Measurements from ENCODE around the gene AVPR1A. TPM values are rescaled to one million over a fixed set of nuclear protein-coding genes. Genes with fewer than 3 reads are reported as not detected.
"Not testable (repeated sequence)": the region's sequence is repeated elsewhere in the genome, so short reads cannot be mapped to it uniquely, and the experiment has no call there.

The AVPR1A gene
- total RNA-seq (2014; rRNA removed; shearing (Covaris generic)) (not detected in 2 replicates), polyA plus RNA-seq (2016; fragmentation: Nextera tagmentation; extraction: Ambion mirVana) (not detected in 2 replicates)

DNA sequence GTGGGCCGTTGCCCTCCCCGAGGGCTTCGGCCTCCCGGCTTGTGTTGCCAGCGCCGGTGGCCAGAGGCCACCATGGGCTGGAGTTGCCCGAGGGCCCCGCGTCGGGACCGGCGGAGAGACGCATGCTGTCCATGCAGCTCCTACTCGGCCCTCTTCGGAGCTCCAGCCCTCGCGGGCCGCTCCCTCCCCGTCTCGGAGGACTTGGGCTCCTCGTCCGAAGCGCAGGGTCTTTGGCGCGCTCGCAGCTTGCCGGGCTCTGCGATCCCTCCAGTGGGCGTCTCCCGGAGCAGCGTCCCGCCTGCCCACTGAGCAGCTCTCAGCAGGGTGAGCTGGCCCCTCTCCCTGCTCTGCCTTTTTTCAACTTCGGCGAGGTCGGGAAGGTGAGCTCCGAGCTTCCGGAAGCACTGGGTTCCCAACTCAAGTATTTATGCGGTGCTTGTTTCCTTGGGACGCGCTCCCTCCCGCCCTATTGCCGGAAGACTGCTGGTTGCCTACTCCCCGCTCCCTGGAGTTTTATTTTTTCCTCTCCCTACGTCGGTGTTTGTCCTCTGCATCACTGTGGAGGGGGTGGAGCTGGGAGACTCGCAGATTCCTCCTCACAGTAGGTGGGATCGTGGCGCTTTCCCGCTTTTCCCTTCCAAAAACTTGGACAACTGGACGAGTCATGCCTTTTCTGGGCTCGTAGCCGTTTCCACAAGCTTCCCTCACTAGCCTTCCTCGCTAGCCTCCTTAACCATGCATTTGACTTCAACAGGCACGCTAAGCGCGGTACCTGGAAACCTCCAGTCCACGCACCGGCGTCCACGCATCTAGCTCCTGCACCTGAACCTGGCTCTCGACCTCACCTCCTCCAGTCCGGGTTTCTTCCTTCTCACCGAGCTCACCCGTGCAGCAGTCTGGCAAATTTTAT is at the start of gene AVPR1A:
AVPR1A (minus strand) TSS at position 489 of the 910 bp plus-strand sequence; CDS start at position 124, 365 bp downstream.
- in situ Hi-C loops (cut with MboI), result no loop called here
- Histone ChIP-seq H2AFZ (peak within 1 kb of the TSS; percentile 35), H3F3A (ENCODE audit: insufficient read depth) (no peaks in the 10 kb centered on the region), H3K27me3 (replicated peaks; ENCODE audit: insufficient read depth) (peaks cover 48% of the 10 kb centered on the region), H3K4me1 (ENCODE audit: insufficient read depth) (no peaks in the 10 kb centered on the region), H3K9me2 (ENCODE audit: insufficient read depth) (no peaks in the 10 kb centered on the region), H3K4me3 (peak within 1 kb of the TSS; percentile 40), H3K9ac (no peak within 1 kb of the TSS), H3K4me2 (ENCODE audit: unreplicated experiment) (peak within 1 kb of the TSS; percentile 67), H3K27ac (no peak within 1 kb of the TSS), H4K20me1 (ENCODE audit: insufficient read depth) (no peaks in the 10 kb centered on the region), H3K9me3 (ENCODE audit: low read depth) (no peaks in the 10 kb centered on the region), H3K36me3 (ENCODE audit: low read depth) (no peaks in the 10 kb centered on the region), H3K79me2 (ENCODE audit: insufficient read depth) (no peaks in the 10 kb centered on the region)
- DNase-seq, result peak; percentile 11
- 2 to 4% methylated on average over 55 to 63 of the region's 64 CpGs for WGBS, 2 experiments (ENCODE audit: low coverage in 1 of 2, low lambda C conversion rate in 2 of 2, missing lambda C conversion rate in 2 of 2)
- peak; percentile 82 for TF ChIP-seq EZH2 (IDR thresholded peaks at IDR 0.05; ENCODE audit: insufficient read depth, poor library complexity, severe bottlenecking)
- TF ChIP-seq EZH2phosphoT487 (IDR thresholded peaks at IDR 0.05; ENCODE audit: insufficient read depth, low read depth), result no peak

- Histone ChIP-seq H4K20me1 (ENCODE audit: insufficient read depth) (no peaks in the 10 kb centered on the region), H3K9me3 (ENCODE audit: low read depth) (no peaks in the 10 kb centered on the region), H3K27me3 (replicated peaks; ENCODE audit: insufficient read depth) (no peaks in the 10 kb centered on the region), H3K9ac (no peak overlapping the region), H3F3A (ENCODE audit: insufficient read depth) (no peaks in the 10 kb centered on the region), H3K36me3 (ENCODE audit: low read depth) (no peaks in the 10 kb centered on the region), H3K4me2 (ENCODE audit: unreplicated experiment) (no peak overlapping the region), H2AFZ (no peak overlapping the region), H3K27ac (no peak overlapping the region), H3K79me2 (ENCODE audit: insufficient read depth) (no peaks in the 10 kb centered on the region), H3K4me3 (no peak overlapping the region), H3K9me2 (ENCODE audit: insufficient read depth) (no peaks in the 10 kb centered on the region), H3K4me1 (ENCODE audit: insufficient read depth) (no peaks in the 10 kb centered on the region)
- no peak for DNase-seq
- WGBS, 2 experiments (ENCODE audit: low coverage in 1 of 2, low lambda C conversion rate in 2 of 2, missing lambda C conversion rate in 2 of 2), result 67 to 68% methylated on average over 7 of the region's 7 CpGs
- in situ Hi-C loops (cut with MboI), result no loop called here
- TF ChIP-seq EZH2 (IDR thresholded peaks at IDR 0.05; ENCODE audit: insufficient read depth, poor library complexity, severe bottlenecking), result no peak
Observed at GRCh38 chr12:63196168-63196567, 45.2 kb upstream of the AVPR1A start.

DNA sequence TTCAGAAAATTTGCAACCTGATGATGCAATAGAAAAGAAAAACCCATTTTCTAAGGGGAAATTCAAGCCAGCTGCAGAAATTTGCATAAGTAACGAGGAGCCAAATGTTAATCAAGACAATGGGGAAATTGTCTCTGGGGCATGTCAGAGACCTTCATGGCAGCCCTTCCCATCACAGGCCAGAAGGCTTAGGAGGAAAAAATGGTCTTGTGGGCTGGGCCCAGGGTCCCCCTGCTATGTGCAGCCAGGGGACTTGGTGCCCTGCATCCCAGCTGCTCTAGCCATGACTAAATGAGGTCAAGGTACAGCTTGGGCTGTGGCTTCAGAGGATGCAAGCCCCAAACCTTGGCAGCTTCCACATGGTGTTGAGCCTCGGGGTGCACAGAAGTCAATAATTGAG is 28.2 kb upstream of the AVPR1A start:
- Histone ChIP-seq H3K9ac (no peak overlapping the region), H3K4me1 (ENCODE audit: insufficient read depth) (no peaks in the 10 kb centered on the region), H3K9me2 (ENCODE audit: insufficient read depth) (no peaks in the 10 kb centered on the region), H4K20me1 (ENCODE audit: insufficient read depth) (no peaks in the 10 kb centered on the region), H2AFZ (no peak overlapping the region), H3K9me3 (ENCODE audit: low read depth) (peaks cover 4% of the 10 kb centered on the region), H3K27ac (no peak overlapping the region), H3K79me2 (ENCODE audit: insufficient read depth) (no peaks in the 10 kb centered on the region), H3K27me3 (replicated peaks; ENCODE audit: insufficient read depth) (no peaks in the 10 kb centered on the region), H3F3A (ENCODE audit: insufficient read depth) (no peaks in the 10 kb centered on the region), H3K36me3 (ENCODE audit: low read depth) (no peaks in the 10 kb centered on the region), H3K4me2 (ENCODE audit: unreplicated experiment) (no peak overlapping the region), H3K4me3 (no peak overlapping the region)
- no peak for TF ChIP-seq EZH2 (IDR thresholded peaks at IDR 0.05; ENCODE audit: insufficient read depth, poor library complexity, severe bottlenecking)
- TF ChIP-seq EZH2phosphoT487 (IDR thresholded peaks at IDR 0.05; ENCODE audit: insufficient read depth, low read depth), result no peak
- WGBS, 2 experiments (ENCODE audit: low coverage in 1 of 2, low lambda C conversion rate in 2 of 2, missing lambda C conversion rate in 2 of 2), result 0 to 13% methylated on average over 2 of the region's 2 CpGs
- DNase-seq, result no peak
- in situ Hi-C loops (cut with MboI), result no loop called here

- no peak overlapping the region for H3K4me3 ChIP-seq
- TF ChIP-seq EZH2phosphoT487 (IDR thresholded peaks at IDR 0.05; ENCODE audit: insufficient read depth, low read depth) (no peak), EZH2 (IDR thresholded peaks at IDR 0.05; ENCODE audit: insufficient read depth, poor library complexity, severe bottlenecking) (no peak)
- H3K9me3 ChIP-seq (ENCODE audit: low read depth), result no peaks in the 10 kb centered on the region
- H3K27ac ChIP-seq, result no peak overlapping the region
- H3K79me2 ChIP-seq (ENCODE audit: insufficient read depth), result no peaks in the 10 kb centered on the region
- H3K4me2 ChIP-seq (ENCODE audit: unreplicated experiment), result no peak overlapping the region
- H3K9ac ChIP-seq, result no peak overlapping the region
- H3K4me1 ChIP-seq (ENCODE audit: insufficient read depth), result no peaks in the 10 kb centered on the region
- in situ Hi-C loops (cut with MboI), result no loop called here
- no peaks in the 10 kb centered on the region for H3K27me3 ChIP-seq (replicated peaks; ENCODE audit: insufficient read depth)
- H3K36me3 ChIP-seq (ENCODE audit: low read depth), result no peaks in the 10 kb centered on the region
- H3F3A ChIP-seq (ENCODE audit: insufficient read depth), result no peaks in the 10 kb centered on the region
- DNase-seq, result no peak
- no peaks in the 10 kb centered on the region for H3K9me2 ChIP-seq (ENCODE audit: insufficient read depth)
- no peak overlapping the region for H2AFZ ChIP-seq
- H4K20me1 ChIP-seq (ENCODE audit: insufficient read depth), result no peaks in the 10 kb centered on the region
Observed at GRCh38 chr12:63170321-63170720, 19.3 kb upstream of the AVPR1A start.

DNA sequence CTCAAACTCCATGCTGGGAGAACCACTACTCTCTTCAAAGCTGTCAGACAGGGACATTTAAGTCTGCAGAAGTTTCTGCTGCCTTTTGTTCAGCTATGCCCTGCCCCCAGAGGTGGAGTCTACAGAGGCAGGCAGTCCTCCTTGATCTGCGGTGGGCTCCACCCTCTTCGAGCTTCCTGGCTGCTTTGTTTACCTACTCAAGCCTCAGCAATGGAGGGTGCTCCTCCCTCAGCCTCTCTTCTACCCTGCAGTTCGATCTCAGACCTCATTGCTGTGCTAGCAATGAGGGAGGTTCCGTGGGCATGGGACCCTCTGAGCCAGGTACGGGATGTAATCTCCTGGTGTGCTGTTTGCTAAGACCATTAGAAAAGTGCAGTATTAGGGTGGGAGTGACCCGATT is 16.7 kb upstream of the AVPR1A start:
- H3K79me2 ChIP-seq (ENCODE audit: insufficient read depth); DNase-seq; H3K4me1 ChIP-seq (ENCODE audit: insufficient read depth); H3F3A ChIP-seq (ENCODE audit: insufficient read depth); H3K27me3 ChIP-seq (replicated peaks; ENCODE audit: insufficient read depth); H3K4me2 ChIP-seq (ENCODE audit: unreplicated experiment); H3K27ac ChIP-seq; H3K9me3 ChIP-seq (ENCODE audit: low read depth); in situ Hi-C loops (cut with MboI); H3K36me3 ChIP-seq (ENCODE audit: low read depth); H3K4me3 ChIP-seq; H4K20me1 ChIP-seq (ENCODE audit: insufficient read depth); H2AFZ ChIP-seq; H3K9ac ChIP-seq; H3K9me2 ChIP-seq (ENCODE audit: insufficient read depth): not testable (repeated sequence)
- WGBS, 2 experiments (ENCODE audit: low coverage in 1 of 2, low lambda C conversion rate in 2 of 2, missing lambda C conversion rate in 2 of 2), result 44 to 45% methylated on average over 6 of the region's 6 CpGs
